Stomach (tissue), 9 donors: ENCODE results near the gene C9orf72. TPM values are rescaled to one million over a fixed set of nuclear protein-coding genes. Genes with fewer than 3 reads are reported as not detected.

ENCODE experiments used
- DNase-seq, 2 donors: peaks; one replicate each; pipeline versions ENCODE4 v3.0.0 to v3.0.0-alpha.2; 2013 to 2019
- H3K27ac ChIP-seq, 5 donors: fragments of 200-600 bp in 4 of 5; sonication (generic) in 4 of 5; one replicate each; pipeline ENCODE4 v1.5.1; 2013 to 2019; ENCODE audit warnings: mild to moderate bottlenecking in 1 of 5, moderate library complexity in 1 of 5
- H3K27me3 ChIP-seq, 3 donors: fragments of 200-600 bp; sonication (generic); one replicate each; pipeline ENCODE4 v1.5.1; 2017 to 2019; ENCODE audit warnings: mixed run types in 1 of 3
- H3K36me3 ChIP-seq, 4 donors: fragments of 200-600 bp; sonication (generic); 1 replicate in 3 of 4; 2 replicates in 1 of 4; pipeline ENCODE4 v1.5.1; 2016 to 2019
- H3K4me1 ChIP-seq, 4 donors: fragments of 200-600 bp; sonication (generic); one replicate each; pipeline ENCODE4 v1.5.1; 2016 to 2019
- H3K4me3 ChIP-seq, 4 donors: fragments of 200-600 bp; sonication (generic) in 3 of 4; one replicate each; pipeline ENCODE4 v1.5.1; 2016 to 2019; ENCODE audit warnings: mild to moderate bottlenecking in 1 of 4
- H3K9me3 ChIP-seq, 4 donors: fragments of 200-600 bp; sonication (generic); one replicate each; pipeline ENCODE4 v1.5.1; 2016 to 2019
- EP300 ChIP-seq: sonication (generic); formaldehyde crosslinking; IDR thresholded peaks from one replicate; pipeline ENCODE4 v1.6.1; 2017; ENCODE audit warnings: antibody characterized with exemption
- POLR2A ChIP-seq, 4 donors: fragments of 450-650 bp; IDR thresholded peaks; one replicate each; pipeline ENCODE4 v1.6.1; 2016; ENCODE audit warnings: antibody characterized with exemption in 4 of 4, control low read depth in 2 of 4, mild to moderate bottlenecking in 1 of 4, moderate library complexity in 1 of 4
- POLR2AphosphoS5 ChIP-seq, 3 donors: sonication (generic); formaldehyde crosslinking; IDR thresholded peaks; one replicate each; pipeline ENCODE4 v1.6.1; 2016; ENCODE audit warnings: antibody characterized with exemption in 3 of 3
- WGBS, 5 donors: extraction: QIAGEN DNeasy Blood & Tissue Kit in 3 of 5; methylation state at CpG; one replicate each; pipeline versions ENCODE4 v1.1.5 to v1.1.7; 2013 to 2018; 5-methylcytosine and 5-hydroxymethylcytosine counted together
- intact Hi-C: fragments of 100-400 bp; cut with DNase I; formaldehyde crosslinking; loops from one replicate; pipeline ENCODE4 v1.15.1; 2023; ENCODE audit warnings: low total_unique reads
- polyA plus RNA-seq, 3 donors: library from polyadenylated mRNA; stranded (reverse); fragments of 200-250 nt; gene quantifications; one replicate each; pipeline ENCODE4 v1.2.3, GENCODE V29; 2013
- total RNA-seq, 5 donors: library from RNA; depleted of rRNA; stranded (reverse); fragments of >200 nt; gene quantifications; one replicate each; pipeline versions ENCODE4 v1.1.0 to v1.2.3, GENCODE V29; 2014 to 2016
- TF ChIP-seq, protein P1 (sequence below), 7 experiments: fragments of 450-650 bp in 4 of 7; fragments of 200-600 bp in 3 of 7; sonication (generic) in 3 of 7; IDR thresholded peaks; one replicate each; pipeline ENCODE4 v1.5.1; 2016 to 2019; ENCODE audit warnings: antibody characterized with exemption in 7 of 7, control low read depth in 2 of 7, mild to moderate bottlenecking in 1 of 7
- donor health status: healthy with polysubstance abuse.
- donor health status: Bipolar disorder and iron deficiency.
- donor health status: healthy.

Gene C9orf72
- total and polyA plus RNA-seq, 8 donors: 2.6 to 69.9 (median 9.1) TPM

DNA sequence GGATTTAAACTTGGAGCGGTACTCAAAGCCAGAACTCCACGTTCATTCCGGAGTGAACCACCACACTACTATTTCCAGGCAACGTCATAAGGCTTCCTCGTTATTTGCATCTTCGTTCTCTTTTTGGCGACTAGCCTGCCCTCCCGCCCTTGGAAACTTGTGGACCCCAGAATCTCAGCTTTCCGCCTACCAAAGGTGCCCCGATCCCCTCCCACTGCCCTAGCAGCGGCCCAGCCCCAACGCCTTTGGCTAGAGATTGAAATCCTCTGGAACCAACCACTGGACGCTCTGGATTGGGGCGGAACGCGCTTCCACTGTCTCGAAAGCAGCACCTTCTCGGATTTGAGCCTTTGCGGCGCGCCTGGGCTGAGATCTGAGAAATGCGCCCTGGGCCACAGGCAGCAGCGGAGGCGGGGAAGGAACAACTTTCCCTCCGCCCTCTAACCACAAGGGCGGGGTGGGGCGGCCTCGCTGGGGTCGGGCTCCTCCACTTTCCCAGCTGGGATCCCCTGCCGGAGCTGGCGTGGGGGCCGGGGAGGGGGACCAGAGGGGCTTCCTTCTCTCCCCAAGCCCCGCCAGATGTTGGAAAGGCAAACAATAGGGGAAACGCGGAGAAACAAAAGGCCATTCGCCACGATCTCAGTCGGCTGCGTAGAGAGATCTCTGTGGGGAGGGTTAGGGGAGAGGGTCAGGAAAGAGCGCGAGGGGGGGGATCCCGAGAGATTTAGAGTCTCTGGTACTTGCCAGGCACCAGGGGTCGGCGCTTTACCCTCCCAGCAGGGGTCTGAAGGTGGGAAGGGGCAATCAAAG, 45.0 kb downstream of the C9orf72 start:
- peaks cover 16 to 33% (median 24%) of the 10 kb centered on the region in 4 donors for H3K4me1 ChIP-seq
- 2 to 3% (median 2%) methylated on average over 36 to 44 of the region's 44 CpGs for WGBS, 5 donors
- H3K27me3 ChIP-seq: no peaks in the 10 kb centered on the region
- peak overlapping the region; percentile 71 to 89 (median 78) for H3K4me3 ChIP-seq
- peak; percentile 84 to 93 for DNase-seq
- H3K27ac ChIP-seq: peak overlapping the region; percentile 85 to 97 (median 95)
- intact Hi-C loops: no loop called here
- no peak for TF ChIP-seq EP300
- TF ChIP-seq, protein P1, sequence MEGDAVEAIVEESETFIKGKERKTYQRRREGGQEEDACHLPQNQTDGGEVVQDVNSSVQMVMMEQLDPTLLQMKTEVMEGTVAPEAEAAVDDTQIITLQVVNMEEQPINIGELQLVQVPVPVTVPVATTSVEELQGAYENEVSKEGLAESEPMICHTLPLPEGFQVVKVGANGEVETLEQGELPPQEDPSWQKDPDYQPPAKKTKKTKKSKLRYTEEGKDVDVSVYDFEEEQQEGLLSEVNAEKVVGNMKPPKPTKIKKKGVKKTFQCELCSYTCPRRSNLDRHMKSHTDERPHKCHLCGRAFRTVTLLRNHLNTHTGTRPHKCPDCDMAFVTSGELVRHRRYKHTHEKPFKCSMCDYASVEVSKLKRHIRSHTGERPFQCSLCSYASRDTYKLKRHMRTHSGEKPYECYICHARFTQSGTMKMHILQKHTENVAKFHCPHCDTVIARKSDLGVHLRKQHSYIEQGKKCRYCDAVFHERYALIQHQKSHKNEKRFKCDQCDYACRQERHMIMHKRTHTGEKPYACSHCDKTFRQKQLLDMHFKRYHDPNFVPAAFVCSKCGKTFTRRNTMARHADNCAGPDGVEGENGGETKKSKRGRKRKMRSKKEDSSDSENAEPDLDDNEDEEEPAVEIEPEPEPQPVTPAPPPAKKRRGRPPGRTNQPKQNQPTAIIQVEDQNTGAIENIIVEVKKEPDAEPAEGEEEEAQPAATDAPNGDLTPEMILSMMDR (IDR thresholded peaks at IDR 0.05): peak in 1 of 7 experiments; percentile 8
- TF ChIP-seq POLR2A (IDR thresholded peaks at IDR 0.05): peak in 1 of 4 donors; percentile 40
- peak; percentile 83 to 92 (median 92) for TF ChIP-seq POLR2AphosphoS5 (IDR thresholded peaks at IDR 0.05)
- H3K9me3 ChIP-seq: no peaks in the 10 kb centered on the region
- peaks cover 0 to 8% (median 0%) of the 10 kb centered on the region in 4 donors for H3K36me3 ChIP-seq

DNA sequence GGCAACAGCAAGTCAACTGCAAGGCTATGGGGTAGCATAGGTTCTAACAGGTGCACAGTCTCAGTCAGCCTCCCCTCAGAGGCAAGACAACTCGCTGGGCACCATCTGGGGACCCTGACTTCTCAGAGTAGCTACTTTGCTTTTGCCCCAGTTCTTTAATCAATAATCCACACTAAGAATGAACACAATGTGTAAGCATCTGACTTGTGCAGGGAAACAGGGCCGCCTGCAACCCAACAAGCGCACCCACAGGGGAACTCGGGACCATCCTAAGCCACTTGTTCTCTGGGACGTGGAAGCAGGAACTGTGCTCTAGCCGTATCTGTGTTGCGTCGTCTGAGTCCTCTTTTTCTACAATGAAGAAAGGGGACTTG, 45.6 kb downstream of the C9orf72 start:
- DNase-seq: no peak
- Histone ChIP-seq H3K27ac (peak overlapping the region; percentile 85 to 97 (median 95)), H3K4me3 (peak overlapping the region; percentile 71 to 89 (median 78)), H3K4me1 (peaks cover 16 to 32% (median 24%) of the 10 kb centered on the region in 4 donors), H3K27me3 (no peaks in the 10 kb centered on the region), H3K9me3 (no peaks in the 10 kb centered on the region), H3K36me3 (peaks cover 0 to 8% (median 0%) of the 10 kb centered on the region in 4 donors)
- intact Hi-C loops: no loop called here
- no peak for TF ChIP-seq POLR2AphosphoS5 (IDR thresholded peaks at IDR 0.05)
- no peak for TF ChIP-seq EP300
- no peak for TF ChIP-seq POLR2A (IDR thresholded peaks at IDR 0.05)
- TF ChIP-seq, protein P1 (IDR thresholded peaks at IDR 0.05): no peak
- WGBS, 5 donors: 28 to 38% (median 35%) methylated on average over 8 of the region's 8 CpGs

DNA sequence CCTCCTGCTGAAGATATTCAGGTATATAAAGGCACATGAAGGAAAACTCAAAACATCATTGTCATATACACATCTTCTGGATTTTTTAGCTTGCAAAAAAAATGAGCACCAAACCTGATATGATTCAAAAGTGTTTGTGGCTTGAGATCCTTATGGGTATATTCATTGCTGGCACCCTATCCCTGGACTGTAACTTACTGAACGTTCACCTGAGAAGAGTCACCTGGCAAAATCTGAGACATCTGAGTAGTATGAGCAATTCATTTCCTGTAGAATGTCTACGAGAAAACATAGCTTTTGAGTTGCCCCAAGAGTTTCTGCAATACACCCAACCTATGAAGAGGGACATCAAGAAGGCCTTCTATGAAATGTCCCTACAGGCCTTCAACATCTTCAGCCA, 49.0 kb downstream of the C9orf72 start, which contains the start of gene IFNK:
Gene IFNK, plus strand, starts transcription at position 55 of the 400 bp plus-strand sequence. Its CDS starts 47 bp downstream, at position 102.
- no peaks in the 10 kb centered on the region for H3K9me3 ChIP-seq
- H3K4me1 ChIP-seq: peaks cover 11 to 27% (median 18%) of the 10 kb centered on the region in 4 donors
- no peak within 1 kb of the TSS for H3K4me3 ChIP-seq
- H3K36me3 ChIP-seq: peaks cover 0 to 8% (median 0%) of the 10 kb centered on the region in 4 donors
- 87 to 95% (median 89%) methylated on average over 2 of the region's 2 CpGs for WGBS, 5 donors
- no peak for TF ChIP-seq POLR2AphosphoS5 (IDR thresholded peaks at IDR 0.05)
- TF ChIP-seq, protein P1 (IDR thresholded peaks at IDR 0.05): no peak
- no peak for TF ChIP-seq EP300
- TF ChIP-seq POLR2A (IDR thresholded peaks at IDR 0.05): no peak
- no peaks in the 10 kb centered on the region for H3K27me3 ChIP-seq
- intact Hi-C loops: no loop called here
- no peak within 1 kb of the TSS for H3K27ac ChIP-seq
- DNase-seq: no peak

DNA sequence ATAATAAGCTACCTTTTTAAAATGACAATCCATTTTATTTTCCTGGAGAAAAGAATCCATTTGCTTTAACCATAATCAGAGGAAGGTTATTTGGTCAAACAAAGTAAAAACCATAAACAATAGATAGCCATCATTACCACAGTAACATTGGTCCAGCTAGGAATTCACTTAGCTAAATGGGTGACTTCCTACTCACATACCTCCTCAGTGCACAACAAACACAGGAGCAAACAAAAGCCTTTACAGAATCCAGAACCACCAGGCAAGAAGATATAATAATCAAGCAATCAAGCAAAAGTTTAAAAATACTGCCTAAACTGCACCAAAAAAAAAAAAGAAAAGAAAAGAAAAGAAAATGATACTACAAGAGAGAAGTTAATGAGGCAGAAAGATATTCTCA, 50.1 kb downstream of the C9orf72 start:
- Histone ChIP-seq H3K27me3 (no peaks in the 10 kb centered on the region), H3K9me3 (no peaks in the 10 kb centered on the region), H3K36me3 (peaks cover 0 to 8% (median 0%) of the 10 kb centered on the region in 4 donors), H3K4me1 (peaks cover 10 to 26% (median 18%) of the 10 kb centered on the region in 4 donors), H3K27ac (no peak overlapping the region), H3K4me3 (no peak overlapping the region)
- DNase-seq: no peak
- intact Hi-C loops: no loop called here
- TF ChIP-seq POLR2A (IDR thresholded peaks at IDR 0.05) (no peak), POLR2AphosphoS5 (IDR thresholded peaks at IDR 0.05) (no peak), EP300 (no peak)
- TF ChIP-seq, protein P1 (IDR thresholded peaks at IDR 0.05): no peak
